Peyer's patch (tissue), 4 donors: ENCODE results near the gene EPB41L5.

Experiments
- CTCF ChIP-seq, 6 experiments: fragments of 450-650 bp in 4 of 6; fragments of 200-600 bp in 2 of 6; sonication (generic) in 1 of 6; IDR thresholded peaks; one replicate each; pipeline ENCODE4 v1.5.1; 2017 to 2019; ENCODE audit warnings: antibody characterized with exemption in 6 of 6, mild to moderate bottlenecking in 3 of 6, moderate library complexity in 1 of 6
- POLR2A ChIP-seq, 2 donors: fragments of 450-650 bp; IDR thresholded peaks; one replicate each; pipeline ENCODE4 v1.5.1; 2017; ENCODE audit warnings: antibody characterized with exemption in 2 of 2, mild to moderate bottlenecking in 2 of 2, moderate library complexity in 2 of 2

- TF ChIP-seq CTCF (IDR thresholded peaks at IDR 0.05) (no peak), POLR2A (IDR thresholded peaks at IDR 0.05) (no peak)
Measured at GRCh38 chr2:120104772-120105171, 91.9 kb downstream of the EPB41L5 start.
